Measurements from ENCODE around the gene KDELR1.

- TF ChIP-seq POLR2AphosphoS5 (IDR thresholded peaks at IDR 0.05; ENCODE audit: low read depth, low read length) (no peak), TAF1 (IDR thresholded peaks at IDR 0.05; ENCODE audit: borderline replicate concordance, insufficient read depth, low read length) (no peak), REST (IDR thresholded peaks at IDR 0.05; ENCODE audit: insufficient read depth in 1 of 2, low read depth in 2 of 2, low read length in 2 of 2) (no peak)
These were observed 53.0 kb downstream of the KDELR1 start for GRCh38 chr19:48338253-48338755.

Measured in PFSK-1 (cell line).